ENCODE data around the gene EIF2A.

EIF2A gene

GRCh38 chr3:150623945-150624344 is 77.4 kb downstream of the EIF2A start:
- Histone ChIP-seq H3K9me2 (replicated peaks; ENCODE audit: control insufficient read depth, low read length) (no peaks in the 10 kb centered on the region), H3F3A (ENCODE audit: control insufficient read depth, insufficient read depth) (no peaks in the 10 kb centered on the region), H3K4me2 (ENCODE audit: low read length) (no peak overlapping the region), H3K79me2 (ENCODE audit: control insufficient read depth, low read length) (peaks cover 53% of the 10 kb centered on the region), H3K36me3 (ENCODE audit: control insufficient read depth, low read length) (peaks cover 87% of the 10 kb centered on the region), H4K20me1 (ENCODE audit: control insufficient read depth, insufficient read depth, low read depth, low read length) (peaks cover 9% of the 10 kb centered on the region), H3K9me3 (ENCODE audit: control insufficient read depth, insufficient read depth, low read length) (no peaks in the 10 kb centered on the region), H3K27me3 (ENCODE audit: control insufficient read depth, low read length) (no peaks in the 10 kb centered on the region), H3K27ac (ENCODE audit: low read depth, low read length) (no peak overlapping the region), H3K4me3 (ENCODE audit: low read length) (no peak overlapping the region), H3K4me1 (ENCODE audit: control insufficient read depth, low read length) (no peaks in the 10 kb centered on the region)
- TF ChIP-seq CTCF (IDR thresholded peaks at IDR 0.05; ENCODE audit: low read depth, low read length, poor library complexity, severe bottlenecking) (no peak), EZH2phosphoT487 (IDR thresholded peaks at IDR 0.05; ENCODE audit: borderline replicate concordance, low read length) (no peak)

GRCh38 chr3:150626148-150626930 is 79.8 kb downstream of the EIF2A start:
- Histone ChIP-seq H3K36me3 (ENCODE audit: control insufficient read depth, low read length) (peaks cover 83% of the 10 kb centered on the region), H4K20me1 (ENCODE audit: control insufficient read depth, insufficient read depth, low read depth, low read length) (peaks cover 5% of the 10 kb centered on the region; the same call in 1 of the 2 replicates), H3K9me2 (replicated peaks; ENCODE audit: control insufficient read depth, low read length) (no peaks in the 10 kb centered on the region), H3K4me3 (ENCODE audit: low read length) (no peak overlapping the region), H3K79me2 (ENCODE audit: control insufficient read depth, low read length) (peaks cover 29% of the 10 kb centered on the region), H3F3A (ENCODE audit: control insufficient read depth, insufficient read depth) (no peaks in the 10 kb centered on the region), H3K27me3 (ENCODE audit: control insufficient read depth, low read length) (no peaks in the 10 kb centered on the region), H3K9me3 (ENCODE audit: control insufficient read depth, insufficient read depth, low read length) (no peaks in the 10 kb centered on the region), H3K27ac (ENCODE audit: low read depth, low read length) (no peak overlapping the region), H3K4me2 (ENCODE audit: low read length) (no peak overlapping the region), H3K4me1 (ENCODE audit: control insufficient read depth, low read length) (no peaks in the 10 kb centered on the region)
- TF ChIP-seq CTCF (IDR thresholded peaks at IDR 0.05; ENCODE audit: low read depth, low read length, poor library complexity, severe bottlenecking) (no peak), EZH2phosphoT487 (IDR thresholded peaks at IDR 0.05; ENCODE audit: borderline replicate concordance, low read length) (no peak)

- Histone ChIP-seq H3K9me3 (ENCODE audit: control insufficient read depth, insufficient read depth, low read length) (no peaks in the 10 kb centered on the region), H3K4me1 (ENCODE audit: control insufficient read depth, low read length) (no peaks in the 10 kb centered on the region), H3K27me3 (ENCODE audit: control insufficient read depth, low read length) (no peaks in the 10 kb centered on the region), H3K36me3 (ENCODE audit: control insufficient read depth, low read length) (peaks cover 74% of the 10 kb centered on the region), H3K4me2 (ENCODE audit: low read length) (no peak overlapping the region), H3K27ac (ENCODE audit: low read depth, low read length) (no peak overlapping the region), H3F3A (ENCODE audit: control insufficient read depth, insufficient read depth) (peaks cover 6% of the 10 kb centered on the region), H3K9me2 (replicated peaks; ENCODE audit: control insufficient read depth, low read length) (no peaks in the 10 kb centered on the region), H3K4me3 (ENCODE audit: low read length) (no peak overlapping the region), H4K20me1 (ENCODE audit: control insufficient read depth, insufficient read depth, low read depth, low read length) (peaks cover 5% of the 10 kb centered on the region; the same call in 1 of the 2 replicates), H3K79me2 (ENCODE audit: control insufficient read depth, low read length) (peaks cover 17% of the 10 kb centered on the region)
- no peak for TF ChIP-seq CTCF (IDR thresholded peaks at IDR 0.05; ENCODE audit: low read depth, low read length, poor library complexity, severe bottlenecking)
Observed at GRCh38 chr3:150627557-150627956, 81.0 kb downstream of the EIF2A start.
